B cell (primary cell): ENCODE results near the gene UQCR11. TPM values are rescaled to one million over a fixed set of nuclear protein-coding genes. Genes with fewer than 3 reads are reported as not detected.

Experiments
- ATAC-seq: fragments of 200-7000 bp; cut with Tn5 transposase; one replicate; pipeline ENCODE4 v1.10.0; 2021; ENCODE audit warnings: low read depth, mild to moderate bottlenecking, moderate number of reproducible peaks, moderate library complexity
- CTCF ChIA-PET: fragments of 350-600 bp; sonication (Branson Sonifier 250); formaldehyde crosslinking; loops from one replicate; lab custom pipeline; 2021; ENCODE audit warnings: antibody characterized with exemption, inconsistent platforms; lab: Charles Lee
- POLR2A ChIA-PET: fragments of 350-600 bp; sonication (Branson Sonifier 250); formaldehyde crosslinking; loops from one replicate; lab custom pipeline; 2021; ENCODE audit warnings: antibody characterized with exemption; lab: Charles Lee
- DNase-seq: peaks from one replicate; pipeline ENCODE4 v3.0.0; 2013
- H2AFZ ChIP-seq: 2 replicates; pipeline ENCODE4 v1.6.1; 2012; ENCODE audit warnings: mild to moderate bottlenecking, low read depth, low read length; ENCODE audit not compliant: insufficient read depth, poor library complexity, severe bottlenecking
- H3K27ac ChIP-seq, 2 donors: 1 replicate in 1 of 2; 2 replicates in 1 of 2; pipeline ENCODE4 v1.5.1; 2012 to 2013; ENCODE audit warnings: low read length in 2 of 2, mild to moderate bottlenecking in 2 of 2, moderate library complexity in 1 of 2
- H3K27me3 ChIP-seq, 4 experiments: fragments of 200-600 bp in 1 of 4; sonication (generic) in 1 of 4; replicated peaks in 1 of 4; 1 replicate in 2 of 4; 2 replicates in 2 of 4; pipeline versions ENCODE4 v1.6.1 to v1.7.0; 2013 to 2016; ENCODE audit warnings: low read length in 3 of 4, mild to moderate bottlenecking in 2 of 4, mixed read lengths in 1 of 4, moderate library complexity in 1 of 4; ENCODE audit not compliant: insufficient read depth in 4 of 4, control insufficient read depth in 3 of 4; ENCODE audit errors: control extremely low read depth in 1 of 4
- H3K36me3 ChIP-seq, 2 experiments: replicated peaks in 1 of 2; 1 replicate in 1 of 2; 2 replicates in 1 of 2; pipeline versions ENCODE4 v1.6.1 to v1.7.1; 2013; ENCODE audit warnings: low read length in 1 of 2; ENCODE audit not compliant: insufficient read depth in 2 of 2, control insufficient read depth in 1 of 2; ENCODE audit errors: control extremely low read depth in 1 of 2, extremely low read depth in 1 of 2
- H3K4me1 ChIP-seq, 2 donors: fragments of 200-600 bp in 1 of 2; sonication (generic) in 1 of 2; 1 replicate in 1 of 2; 2 replicates in 1 of 2; pipeline versions ENCODE4 v1.5.1 to v1.6.1; 2013 to 2017; ENCODE audit warnings: low read length in 2 of 2; ENCODE audit not compliant: control insufficient read depth in 2 of 2, insufficient read depth in 2 of 2
- H3K4me2 ChIP-seq: replicated peaks from 2 replicates; pipeline ENCODE3; 2012; ENCODE audit warnings: mild to moderate bottlenecking, low read depth, low read length; ENCODE audit not compliant: poor library complexity, severe bottlenecking
- H3K4me3 ChIP-seq, 5 experiments: fragments of 200-600 bp in 1 of 5; sonication (generic) in 1 of 5; 1 replicate in 3 of 5; 2 replicates in 2 of 5; pipeline versions ENCODE4 v1.5.1 to v1.7.0; 2011 to 2016; ENCODE audit warnings: low read length in 4 of 5, mild to moderate bottlenecking in 4 of 5, low read depth in 2 of 5, control low read depth in 1 of 5, moderate library complexity in 1 of 5; ENCODE audit not compliant: insufficient read depth in 1 of 5; ENCODE audit errors: control extremely low read depth in 1 of 5, extremely low read depth in 1 of 5
- H3K79me2 ChIP-seq: fragments of 200-600 bp; sonication (generic); one replicate; pipeline ENCODE4 v1.6.0; 2016; ENCODE audit warnings: low read length; ENCODE audit not compliant: control insufficient read depth, insufficient read depth
- H3K9ac ChIP-seq: fragments of 200-600 bp; sonication (generic); 2 replicates; pipeline ENCODE4 v1.6.1; 2017; ENCODE audit warnings: mild to moderate bottlenecking, low read length, moderate library complexity
- H3K9me3 ChIP-seq, 3 donors: one replicate each; pipeline versions ENCODE4 v1.6.1 to v1.7.1; 2013; ENCODE audit warnings: low read length in 2 of 3; ENCODE audit not compliant: control insufficient read depth in 2 of 3, insufficient read depth in 1 of 3; ENCODE audit errors: control extremely low read depth in 1 of 3
- H4K20me1 ChIP-seq: 2 replicates; pipeline ENCODE4 v1.6.0; 2012; ENCODE audit warnings: mild to moderate bottlenecking, low read length; ENCODE audit not compliant: insufficient read depth, control insufficient read depth, poor library complexity, severe bottlenecking
- H3K27ac Mint-ChIP-seq: one replicate; pipeline ENCODE4 v1.8.0; 2021; ENCODE audit warnings: mixed read lengths
- H3K27me3 Mint-ChIP-seq: one replicate; pipeline ENCODE4 v1.8.0; 2021; ENCODE audit warnings: mixed read lengths
- H3K4me1 Mint-ChIP-seq: one replicate; pipeline ENCODE4 v1.8.0; 2021; ENCODE audit warnings: mixed read lengths
- H3K4me3 Mint-ChIP-seq: one replicate; pipeline ENCODE4 v1.8.0; 2021; ENCODE audit warnings: mixed read lengths
- H3K9me3 Mint-ChIP-seq: one replicate; pipeline ENCODE4 v1.8.0; 2022; ENCODE audit warnings: mixed read lengths; ENCODE audit not compliant: insufficient read depth
- CTCF ChIP-seq: fragments of 200-600 bp; IDR thresholded peaks from one replicate; pipeline ENCODE4 v1.8.0; 2022; ENCODE audit warnings: antibody characterized with exemption, mild to moderate bottlenecking
- EZH2 ChIP-seq: IDR thresholded peaks from 2 replicates; pipeline ENCODE4 v1.6.1; 2012; ENCODE audit warnings: borderline replicate concordance, low read depth, mild to moderate bottlenecking, moderate library complexity, low read length; ENCODE audit not compliant: insufficient read depth, poor library complexity, severe bottlenecking
- WGBS: methylation state at CpG from one replicate; pipeline ENCODE4 v1.1.5; 2013; ENCODE audit warnings: missing lambda C conversion rate; ENCODE audit not compliant: insufficient coverage; 5-methylcytosine and 5-hydroxymethylcytosine counted together
- intact Hi-C: fragments of 100-400 bp; cut with micrococcal nuclease; formaldehyde crosslinking; loops from one replicate; pipeline ENCODE4 v1.10.0; 2022
- polyA plus RNA-seq: library from polyadenylated mRNA; depleted of rRNA; stranded (reverse); fragments of >200 nt; gene quantifications from 2 replicates; pipeline ENCODE4 v1.2.3, GENCODE V29; 2012
- total RNA-seq, 2 donors: library from RNA; stranded (reverse); fragments of 120-200 nt in 1 of 2; gene quantifications; 1 replicate in 1 of 2; 2 replicates in 1 of 2; pipeline versions ENCODE4 v1.2.3 to v1.2.4, GENCODE V29; 2013 to 2022

The UQCR11 gene
- total and polyA plus RNA-seq, 2 donors (not counting 1 experiment from before 2014, with no cell fraction given), result 59.5 to 66.8 TPM

DNA sequence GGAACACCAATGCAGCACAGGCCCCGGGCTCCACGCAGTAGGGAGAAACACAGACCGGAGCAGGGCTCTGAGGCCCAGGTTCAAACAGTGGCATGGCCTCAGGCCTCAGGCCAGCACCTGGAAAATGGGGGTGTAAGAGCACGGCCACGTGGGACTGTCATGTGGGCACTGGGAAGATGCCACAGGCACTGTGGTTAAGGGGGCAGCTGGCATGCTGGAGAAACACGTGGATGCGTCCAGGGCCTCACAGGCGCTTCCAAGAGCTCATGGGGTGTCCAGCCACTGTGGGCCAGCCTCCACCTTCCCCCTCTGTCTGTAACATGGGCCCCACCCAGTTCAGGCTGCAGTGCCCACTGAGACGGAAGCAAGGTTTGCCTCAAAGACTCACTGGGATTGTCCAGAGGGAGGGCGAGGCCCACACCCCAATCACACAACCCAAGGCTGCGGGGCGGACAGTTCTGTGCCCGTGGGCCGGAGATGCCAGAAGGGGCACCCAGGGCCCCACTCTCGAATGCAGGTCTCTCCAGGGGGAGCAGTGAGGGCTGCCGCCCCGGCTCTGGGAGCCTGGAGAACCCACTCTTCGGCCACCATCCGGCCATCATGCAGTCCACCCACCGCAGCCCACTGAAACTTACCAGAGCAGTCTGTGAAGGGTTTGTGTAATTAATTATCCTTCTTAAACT is 6.3 kb downstream of the UQCR11 start:
- no peak for ATAC-seq
- DNase-seq, result no peak
- Histone ChIP-seq H3K9me3 (no peaks in the 10 kb centered on the region), H3K79me2 (peaks cover 50% of the 10 kb centered on the region), H3K27ac (no peak overlapping the region), H3K27me3 (no peaks in the 10 kb centered on the region), H3K36me3 (peaks cover 6 to 18% of the 10 kb centered on the region in 2 experiments), H3K4me3 (no peak overlapping the region), H4K20me1 (peaks cover 40% of the 10 kb centered on the region), H3K4me2 (no peak overlapping the region), H2AFZ (no peak overlapping the region), H3K4me1 (peaks cover 2 to 11% of the 10 kb centered on the region in 2 donors), H3K9ac (no peak overlapping the region)
- ChIA-PET CTCF (interaction anchor here (0.5 to 1.3 kb wide), 2 partner anchors 53 to 156 kb away, joined by 3 to 4 read pairs; no protein-coding TSS in a partner anchor), POLR2A (interaction anchor here (0.6 kb wide), 1 partner anchor 40 kb away, joined by 10 read pairs; no protein-coding TSS in a partner anchor)
- no peak overlapping the region for H3K4me3 Mint-ChIP-seq
- H3K9me3 Mint-ChIP-seq, result no peaks in the 10 kb centered on the region
- 96% methylated on average over 14 of the region's 20 CpGs for whole genome bisulfite sequencing
- H3K4me1 Mint-ChIP-seq, result peaks cover 18% of the 10 kb centered on the region
- intact Hi-C loops, result no loop called here
- TF ChIP-seq EZH2 (no peak), CTCF (no peak)
- no peak overlapping the region for H3K27ac Mint-ChIP-seq
- H3K27me3 Mint-ChIP-seq, result no peaks in the 10 kb centered on the region

- ChIA-PET POLR2A (interaction anchor here (0.6 to 1.6 kb wide), 7 partner anchors 11 to 78 kb away, joined by 4 to 18 read pairs (median 5); partner anchors contain the start of genes TCF3 and UQCR11), CTCF (interaction anchor here (0.6 to 2.5 kb wide), 6 partner anchors 12 to 232 kb away, joined by 3 to 18 read pairs (median 6); partner anchors contain the start of gene UQCR11)
- H3K4me2 ChIP-seq, result peak overlapping the region; percentile 100
- peak overlapping the region; percentile 93 for H3K4me3 Mint-ChIP-seq
- peak overlapping the region; percentile 89 for H2AFZ ChIP-seq
- WGBS, result 75% methylated on average over 10 of the region's 10 CpGs
- DNase-seq, result no peak
- no peaks in the 10 kb centered on the region for H3K9me3 Mint-ChIP-seq
- H3K27me3 ChIP-seq, result no peaks in the 10 kb centered on the region
- intact Hi-C loops, result no loop called here
- peak overlapping the region in 3 of 5 experiments; percentile 64 to 90 (median 69) for H3K4me3 ChIP-seq
- ATAC-seq, result no peak
- H3K9me3 ChIP-seq, result no peaks in the 10 kb centered on the region
- H3K4me1 Mint-ChIP-seq, result peaks cover 29% of the 10 kb centered on the region
- peaks cover 17 to 34% of the 10 kb centered on the region in 2 donors for H3K4me1 ChIP-seq
- H3K27ac ChIP-seq, result no peak overlapping the region
- peaks cover 4 to 14% of the 10 kb centered on the region in 2 experiments for H3K36me3 ChIP-seq
- H3K27me3 Mint-ChIP-seq, result no peaks in the 10 kb centered on the region
- peaks cover 38% of the 10 kb centered on the region for H3K79me2 ChIP-seq
- peak overlapping the region; percentile 81 for H3K9ac ChIP-seq
- H4K20me1 ChIP-seq, result peaks cover 25% of the 10 kb centered on the region
- no peak for TF ChIP-seq CTCF
- TF ChIP-seq EZH2, result no peak
- H3K27ac Mint-ChIP-seq, result peak overlapping the region; percentile 67
Measured at GRCh38 chr19:1593501-1593772, 11.8 kb downstream of the UQCR11 start.
